HG02884 (cell line): ENCODE results near the gene GPC5.
A peak's percentile ranks its signal among the peaks of the same experiment; 100 is the strongest.
"Not testable (repeated sequence)": the region's sequence is repeated elsewhere in the genome, so short reads cannot be mapped to it uniquely, and the experiment has no call there.

ENCODE experiments used
- ATAC-seq: cut with Tn5 transposase; IDR thresholded peaks from one replicate; pipeline ENCODE4 v1.9.1; 2021; ENCODE audit warnings: mild to moderate bottlenecking, moderate library complexity; ENCODE audit not compliant: unreplicated experiment

GPC5 gene

GRCh38 chr13:91762957-91763356, 364.5 kb downstream of the GPC5 start:
- no peak for ATAC-seq

DNA sequence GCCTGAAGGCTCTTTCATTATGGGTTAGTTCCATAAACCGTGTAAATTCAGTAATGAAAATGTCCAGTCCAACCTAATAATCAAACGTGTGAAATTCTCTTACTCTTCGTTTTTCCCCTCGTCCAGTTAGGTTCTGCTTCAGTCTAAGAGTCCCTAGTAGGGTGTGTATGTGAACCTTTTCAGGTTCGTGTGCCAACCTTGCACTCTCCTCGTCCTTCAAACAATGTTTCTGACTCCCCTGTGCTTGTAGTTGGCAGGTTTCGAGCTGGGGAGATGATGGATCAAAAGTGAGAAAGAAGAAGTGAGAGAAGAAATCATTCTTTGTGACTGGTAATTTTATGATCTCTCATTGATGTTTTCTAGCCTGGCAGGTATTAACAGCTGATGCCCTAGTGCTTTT, 366.1 kb downstream of the GPC5 start:
- no peak for ATAC-seq

- no peak for ATAC-seq
Observed at GRCh38 chr13:91767651-91768050, 369.2 kb downstream of the GPC5 start.

- no peak for ATAC-seq
Observed at GRCh38 chr13:91768746-91769145, 370.3 kb downstream of the GPC5 start.

DNA sequence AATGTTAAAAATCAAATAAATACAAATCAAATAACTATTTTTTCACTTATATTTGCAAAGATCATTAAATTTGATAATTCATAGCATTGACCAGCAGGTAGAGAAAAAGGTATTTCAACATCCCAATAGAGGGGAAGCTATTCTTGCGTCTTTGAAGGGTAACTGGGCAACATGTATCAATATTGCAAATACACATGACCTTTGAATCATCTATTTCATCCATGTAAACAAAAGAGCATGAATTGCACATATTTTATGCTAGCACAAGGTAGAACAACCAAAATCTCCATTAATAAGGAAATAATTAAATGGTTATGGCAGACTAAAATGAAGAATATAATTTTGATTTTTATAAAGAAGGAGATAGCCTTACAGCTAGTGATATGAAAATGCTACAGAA, 372.8 kb downstream of the GPC5 start:
- ATAC-seq = no peak

DNA sequence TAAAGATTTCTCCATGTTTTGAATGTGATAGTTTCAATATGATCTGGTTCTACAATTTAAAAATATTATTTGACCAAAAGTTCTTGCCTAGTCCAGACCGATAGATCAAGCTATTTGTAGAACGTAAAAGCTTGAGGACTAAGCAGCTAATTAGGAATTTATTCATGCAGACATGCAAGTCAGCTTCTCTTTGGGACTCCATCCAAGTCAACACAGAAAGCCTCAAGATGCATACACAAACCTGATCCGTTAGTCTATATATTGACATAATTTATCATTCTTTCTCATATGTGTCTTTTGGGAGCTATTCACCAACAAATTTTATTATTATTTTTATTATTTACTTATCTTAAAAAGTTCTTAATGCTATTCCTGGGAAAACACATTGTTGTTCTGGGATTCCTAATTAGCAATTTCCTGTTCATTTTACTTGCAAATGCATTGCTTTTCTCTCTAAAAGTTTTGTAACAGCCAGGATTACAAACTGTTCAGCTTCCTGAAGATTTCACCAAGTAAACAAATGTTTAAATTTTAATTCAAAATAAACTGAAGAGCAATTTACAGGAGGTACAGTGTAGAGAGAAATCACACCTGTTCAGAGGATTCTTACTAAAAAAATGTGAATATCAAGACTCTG, 375.3 kb downstream of the GPC5 start:
- ATAC-seq = no peak

DNA sequence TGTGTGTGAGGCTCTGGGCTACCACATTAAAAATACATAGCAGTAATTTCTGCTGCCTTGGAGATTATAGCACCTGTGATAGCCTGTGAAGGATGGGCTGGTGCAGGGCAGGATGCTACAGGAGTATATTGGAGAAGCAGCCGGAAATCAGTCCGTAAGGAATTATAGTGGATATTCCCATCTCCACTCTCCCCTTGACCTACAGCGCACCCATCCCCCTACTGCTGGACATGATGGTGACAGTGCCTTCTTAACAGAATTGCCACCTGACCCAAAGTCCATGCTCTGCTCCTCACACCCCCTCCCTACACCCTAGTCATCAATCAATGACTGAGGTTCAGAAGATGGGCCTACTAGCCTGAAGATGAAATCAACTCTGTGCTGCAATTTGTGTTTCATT, 376.0 kb downstream of the GPC5 start:
- ATAC-seq = no peak

DNA sequence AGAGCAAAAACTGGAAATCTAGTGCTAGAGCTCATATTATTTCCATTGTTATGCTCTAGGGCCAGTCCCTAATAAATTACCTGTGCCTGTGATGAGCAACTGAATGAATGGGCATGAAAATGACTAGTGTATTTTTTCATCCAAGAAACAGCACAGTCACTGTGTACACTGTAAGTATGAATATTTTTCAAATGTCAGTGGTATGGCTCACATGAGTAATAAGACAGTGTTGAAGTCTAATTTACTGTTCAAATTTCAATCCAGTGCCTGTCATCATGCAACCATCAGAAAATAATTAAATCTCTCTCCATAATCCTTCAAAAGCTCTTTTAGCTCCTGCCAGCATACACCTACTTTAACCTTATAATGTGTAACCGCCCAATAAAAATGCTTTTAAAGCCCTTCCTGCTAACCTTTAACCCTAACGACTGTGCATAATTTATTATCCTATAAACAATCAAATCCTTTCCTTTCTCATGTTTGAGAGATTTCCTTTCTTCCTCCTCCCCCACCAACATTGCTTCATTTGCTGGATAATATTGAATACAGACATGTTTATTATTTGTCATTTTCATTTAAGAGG, 378.3 kb downstream of the GPC5 start:
- ATAC-seq = no peak

GRCh38 chr13:91778123-91778522, 379.7 kb downstream of the GPC5 start:
- no peak for ATAC-seq

GRCh38 chr13:91781982-91782691, 383.7 kb downstream of the GPC5 start:
- not testable (repeated sequence) for ATAC-seq

- ATAC-seq = peak; percentile 96
Observed at GRCh38 chr13:91785431-91786119, 387.2 kb downstream of the GPC5 start.

DNA sequence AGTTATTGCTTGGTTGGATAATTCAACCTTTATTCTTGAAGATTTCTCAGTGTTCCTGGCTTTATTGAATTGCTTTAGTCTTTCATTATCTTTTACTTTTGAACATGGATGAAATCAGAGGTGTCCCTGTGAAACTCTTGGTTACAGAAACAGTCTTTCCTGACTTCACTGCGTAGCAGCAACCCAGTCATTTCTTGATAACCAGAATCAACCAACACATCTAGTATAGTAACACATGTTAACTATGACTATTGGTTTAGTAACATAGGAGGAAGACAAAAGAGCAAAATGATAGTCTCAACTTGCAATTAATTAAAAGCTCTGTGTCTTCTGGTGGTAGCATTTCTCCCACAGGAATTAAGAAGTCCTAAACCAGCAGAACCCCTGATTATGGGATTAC, 393.6 kb downstream of the GPC5 start:
- ATAC-seq = no peak

- ATAC-seq = no peak
Observed at GRCh38 chr13:91797567-91797966, 399.1 kb downstream of the GPC5 start.

DNA sequence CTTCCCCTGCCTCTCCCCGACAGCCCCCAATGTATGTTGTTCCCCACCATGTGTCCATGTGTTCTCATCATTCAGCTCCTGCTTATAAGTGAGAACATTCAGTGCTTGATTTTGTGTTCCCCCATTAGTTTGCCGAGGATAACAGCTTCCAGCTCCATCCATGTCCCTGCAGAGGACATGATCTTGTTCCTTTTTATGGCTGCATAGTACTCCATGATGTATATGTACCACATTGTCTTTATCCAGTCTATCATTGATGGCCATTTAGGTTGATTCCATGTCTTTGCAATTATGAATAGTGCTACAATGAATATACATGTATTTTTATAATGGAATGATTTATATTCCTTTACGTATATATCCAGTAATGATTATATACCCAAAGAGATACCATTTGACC, 399.9 kb downstream of the GPC5 start:
- not testable (repeated sequence) for ATAC-seq

DNA sequence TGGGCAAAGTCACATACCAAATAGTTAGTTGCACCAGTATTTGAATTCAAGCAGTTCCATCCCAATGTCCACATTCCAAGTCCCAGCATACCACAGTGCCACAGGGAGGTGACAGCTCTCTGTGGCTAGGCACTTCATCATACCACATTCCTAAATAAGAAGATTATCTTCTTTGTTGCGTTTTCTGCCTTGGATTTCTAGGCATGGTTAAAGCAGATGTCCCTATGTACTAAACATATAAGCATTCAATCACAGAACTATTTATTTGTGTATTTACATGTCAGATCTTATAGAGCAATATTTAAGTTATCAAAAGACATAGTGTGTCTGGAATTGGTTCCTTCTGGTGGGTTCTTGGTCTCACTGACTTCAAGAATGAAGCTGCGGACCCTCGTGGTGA, 403.4 kb downstream of the GPC5 start:
- not testable (repeated sequence) for ATAC-seq

DNA sequence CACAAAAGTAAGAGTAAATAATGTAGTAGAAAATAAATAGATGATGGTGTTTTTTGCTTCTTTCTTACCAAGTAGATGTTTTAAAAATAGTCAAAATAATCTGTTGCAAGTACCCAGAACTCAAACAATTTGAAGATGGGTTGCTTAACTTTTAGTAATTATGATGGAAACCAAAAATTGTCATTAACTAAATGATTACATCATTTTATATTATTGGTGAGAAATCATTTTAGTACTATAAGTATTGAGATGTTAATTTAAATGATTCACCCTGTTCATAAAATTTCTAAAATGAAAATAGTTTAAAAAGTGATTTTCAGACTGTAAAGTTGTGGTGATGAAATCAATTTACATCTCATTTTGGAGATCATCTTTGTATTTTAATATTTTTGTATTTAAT, 404.5 kb downstream of the GPC5 start:
- ATAC-seq = no peak

DNA sequence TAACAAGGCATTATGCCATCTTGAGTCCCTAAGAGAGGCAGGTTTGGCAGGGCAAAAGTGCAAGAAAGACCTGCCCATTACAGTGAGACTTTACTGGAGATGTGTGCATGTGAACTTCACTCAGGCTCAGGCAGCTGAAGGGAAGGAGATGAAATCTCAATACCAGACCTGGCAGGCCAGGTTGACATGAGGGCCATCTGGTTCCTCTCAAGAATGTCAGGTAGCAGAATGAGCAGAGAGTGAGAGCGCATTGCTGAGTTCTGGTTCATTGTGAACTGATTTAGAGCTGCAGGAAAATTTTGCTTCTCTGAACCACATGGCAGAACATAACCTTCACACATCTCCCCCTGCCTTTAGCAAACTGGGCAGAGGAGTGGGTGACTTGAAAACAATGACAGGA, 406.3 kb downstream of the GPC5 start:
- ATAC-seq = no peak

GRCh38 chr13:91805605-91806004, 407.2 kb downstream of the GPC5 start:
- no peak for ATAC-seq

DNA sequence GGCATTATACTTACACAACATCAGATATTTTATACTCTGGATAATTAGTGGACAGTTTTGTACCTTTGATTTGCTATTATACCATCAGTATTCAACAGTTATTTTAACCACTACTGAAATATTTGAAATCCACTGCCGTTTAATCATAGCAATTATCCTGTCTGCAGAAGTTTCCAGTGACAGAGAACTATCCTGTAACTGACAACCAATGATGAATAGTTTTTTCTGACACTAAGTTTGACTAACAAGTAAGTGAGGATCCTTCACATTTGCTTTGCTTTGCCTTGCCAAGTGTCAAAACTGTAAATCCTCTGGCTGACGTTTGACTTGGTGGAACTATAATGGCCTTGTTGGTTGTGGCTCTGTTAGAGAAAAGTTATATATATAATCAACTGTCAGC, 410.7 kb downstream of the GPC5 start:
- no peak for ATAC-seq

GRCh38 chr13:91813253-91813652, 414.8 kb downstream of the GPC5 start:
- no peak for ATAC-seq

DNA sequence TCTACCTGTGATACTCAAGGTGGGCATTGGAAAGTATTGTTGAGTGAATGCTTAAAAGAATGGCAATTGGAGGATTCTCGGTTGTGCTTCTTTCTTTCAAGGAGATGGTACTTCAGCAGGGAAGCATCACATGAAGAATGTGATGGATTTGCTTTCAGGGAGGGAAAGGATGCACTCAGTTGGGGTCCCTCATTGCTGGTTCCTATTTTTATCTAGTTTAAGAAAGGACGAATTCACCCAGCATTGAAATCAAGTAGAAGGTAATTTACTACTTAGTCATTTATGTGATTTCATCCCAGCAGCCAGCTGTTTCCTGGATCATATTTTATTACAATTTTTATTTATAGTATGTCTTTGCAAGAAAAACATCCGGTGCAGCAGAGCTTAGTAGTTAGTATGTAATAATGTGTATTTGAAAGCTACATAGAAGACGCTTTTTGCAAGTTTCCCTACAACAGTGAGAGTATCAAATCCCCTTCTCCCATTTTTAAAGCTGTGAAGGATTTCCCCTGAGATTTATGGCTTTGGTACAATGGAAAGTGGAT, 417.9 kb downstream of the GPC5 start:
- no peak for ATAC-seq

GRCh38 chr13:91817250-91817649, 418.8 kb downstream of the GPC5 start:
- ATAC-seq = no peak
